A673 (cell line): ENCODE results near the gene SCGB1C1. TPM values are rescaled to one million over a fixed set of nuclear protein-coding genes. Genes with fewer than 3 reads are reported as not detected.

Source experiments
- BruUV-seq: library from RNA; stranded (reverse); fragments of 400-500 nt; replicated peaks from 2 replicates; lab custom pipeline; 2021; lab: Mats Ljungman, UMichigan
- CTCF ChIA-PET: fragments of 300-600 bp; sonication (Branson Sonifier 250); formaldehyde crosslinking; loops from one replicate; lab custom pipeline; 2022; ENCODE audit warnings: antibody characterized with exemption; lab: Charles Lee
- POLR2A ChIA-PET: fragments of 300-600 bp; sonication (Branson Sonifier 250); formaldehyde crosslinking; loops from one replicate; lab custom pipeline; 2022; ENCODE audit warnings: antibody characterized with exemption; ENCODE audit not compliant: low non-redundant PET; lab: Charles Lee
- DNase-seq: peaks from one replicate; pipeline ENCODE4 v3.0.0-alpha.2; 2015; ENCODE audit warnings: low spot score
- H3K27ac ChIP-seq: fragments of 200-600 bp; sonication (generic); 2 replicates; pipeline ENCODE4 v1.5.1; 2016; ENCODE audit warnings: mixed run types, low read depth, mild to moderate bottlenecking, mixed read lengths, antibody characterized with exemption, low read length; ENCODE audit not compliant: poor library complexity, severe bottlenecking
- H3K27me3 ChIP-seq: fragments of 200-600 bp; sonication (generic); replicated peaks from 2 replicates; pipeline ENCODE4 v1.6.1; 2017; ENCODE audit warnings: mixed run types, low read depth, mild to moderate bottlenecking, mixed read lengths, antibody characterized with exemption, low read length; ENCODE audit not compliant: insufficient read depth, poor library complexity
- H3K36me3 ChIP-seq: fragments of 200-600 bp; sonication (generic); 2 replicates; pipeline ENCODE4 v1.6.1; 2016; ENCODE audit warnings: mixed run types, mild to moderate bottlenecking, mixed read lengths, antibody characterized with exemption, low read length; ENCODE audit not compliant: insufficient read depth, poor library complexity, severe bottlenecking
- H3K4me1 ChIP-seq: fragments of 200-600 bp; sonication (generic); 2 replicates; pipeline ENCODE4 v1.6.1; 2017; ENCODE audit warnings: mixed run types, mild to moderate bottlenecking, mixed read lengths, antibody characterized with exemption, low read length; ENCODE audit not compliant: insufficient read depth, poor library complexity, severe bottlenecking
- H3K4me3 ChIP-seq: fragments of 200-600 bp; sonication (generic); 2 replicates; pipeline ENCODE4 v1.5.1; 2016; ENCODE audit warnings: low read depth, mixed run types, mild to moderate bottlenecking, mixed read lengths, low read length; ENCODE audit not compliant: poor library complexity, severe bottlenecking
- H3K9me3 ChIP-seq: fragments of 200-600 bp; sonication (generic); 2 replicates; pipeline ENCODE4 v1.6.1; 2016; ENCODE audit warnings: mixed run types, low read depth, mild to moderate bottlenecking, mixed read lengths, antibody characterized with exemption, low read length; ENCODE audit not compliant: poor library complexity, severe bottlenecking
- CTCF ChIP-seq: fragments of 300-800, 200-600 bp; sonication (generic); conservative IDR thresholded peaks from 2 replicates; pipeline ENCODE4 v1.5.1; 2017; ENCODE audit warnings: low read depth, mild to moderate bottlenecking, antibody characterized with exemption, low read length, moderate library complexity, mixed read lengths
- EZH2 ChIP-seq: fragments of 200-600 bp; sonication (generic); IDR thresholded peaks from 2 replicates; pipeline ENCODE4 v1.6.1; 2017; ENCODE audit warnings: borderline replicate concordance, low read depth, mild to moderate bottlenecking, mixed read lengths, antibody characterized with exemption, low read length; ENCODE audit not compliant: poor library complexity, severe bottlenecking
- intact Hi-C: fragments of 100-400 bp; cut with micrococcal nuclease; formaldehyde crosslinking; loops from one replicate; pipeline ENCODE4 v1.10.0; 2022; ENCODE audit not compliant: unreplicated experiment
- total RNA-seq: library from RNA; stranded (reverse); gene quantifications from 2 replicates; pipeline ENCODE4 v1.2.3, GENCODE V29; 2021

The SCGB1C1 gene
- total RNA-seq, 1 experiment from 2014 or later = not detected

GRCh38 chr11:230431-230830, 37.6 kb downstream of the SCGB1C1 start:
- no peak for DNase-seq
- H3K4me3 ChIP-seq = no peak overlapping the region
- no peak overlapping the region for H3K27ac ChIP-seq
- CTCF ChIA-PET = no interaction called here
- intact Hi-C loops = no loop called here
- no TSS peak for BruUV-seq
- TF ChIP-seq EZH2 (no peak), CTCF (no peak)
- POLR2A ChIA-PET = no interaction called here
- no peaks in the 10 kb centered on the region for H3K9me3 ChIP-seq
- no peaks in the 10 kb centered on the region for H3K27me3 ChIP-seq
- H3K36me3 ChIP-seq = no peaks in the 10 kb centered on the region
- peaks cover 3% of the 10 kb centered on the region for H3K4me1 ChIP-seq

DNA sequence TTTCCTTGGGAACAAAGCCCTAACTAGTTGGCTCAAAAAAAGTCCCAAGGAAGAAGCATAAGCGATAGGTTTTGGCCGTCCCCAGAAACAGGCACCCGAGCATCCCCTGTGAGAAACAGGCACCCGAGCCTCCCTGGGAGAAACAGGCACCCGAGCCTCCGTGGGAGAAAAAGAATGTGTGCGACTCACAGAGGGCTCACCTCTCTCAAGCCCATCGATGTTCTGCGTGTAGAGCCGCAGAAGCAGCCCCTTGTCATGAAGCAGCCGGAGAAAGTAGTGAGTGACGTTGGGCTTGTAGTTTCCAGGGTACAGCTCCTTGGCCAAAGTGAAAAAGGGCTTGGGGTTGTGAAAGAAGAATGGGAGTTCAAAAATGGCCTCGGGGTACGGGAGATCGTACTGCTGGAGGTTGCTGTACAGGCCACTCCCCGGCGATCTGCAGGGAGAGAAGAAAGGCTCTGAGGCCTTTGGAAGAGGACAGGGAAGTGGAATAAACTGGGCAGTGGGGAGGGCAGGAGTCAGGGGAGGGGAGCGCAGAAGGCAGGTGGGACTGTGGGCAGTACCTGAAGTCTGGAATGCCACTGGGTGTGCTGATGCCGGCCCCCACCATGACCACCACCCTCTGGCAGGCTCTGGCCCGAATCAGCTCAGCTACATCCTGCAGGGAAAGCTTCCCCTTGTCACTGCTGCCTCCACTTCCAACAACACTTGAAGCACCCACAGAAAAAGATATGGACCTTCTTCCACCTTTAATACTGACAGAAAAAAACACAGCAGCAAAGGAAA, 40.1 kb downstream of the SCGB1C1 start:
- TF ChIP-seq CTCF (no peak), EZH2 (no peak)
- intact Hi-C loops = no loop called here
- Histone ChIP-seq H3K4me1 (peaks cover 8% of the 10 kb centered on the region), H3K36me3 (no peaks in the 10 kb centered on the region), H3K27me3 (no peaks in the 10 kb centered on the region), H3K4me3 (no peak overlapping the region), H3K27ac (no peak overlapping the region), H3K9me3 (no peaks in the 10 kb centered on the region)
- no peak for DNase-seq
- ChIA-PET POLR2A (no interaction called here), CTCF (no interaction called here)
- no TSS peak for BruUV-seq

DNA sequence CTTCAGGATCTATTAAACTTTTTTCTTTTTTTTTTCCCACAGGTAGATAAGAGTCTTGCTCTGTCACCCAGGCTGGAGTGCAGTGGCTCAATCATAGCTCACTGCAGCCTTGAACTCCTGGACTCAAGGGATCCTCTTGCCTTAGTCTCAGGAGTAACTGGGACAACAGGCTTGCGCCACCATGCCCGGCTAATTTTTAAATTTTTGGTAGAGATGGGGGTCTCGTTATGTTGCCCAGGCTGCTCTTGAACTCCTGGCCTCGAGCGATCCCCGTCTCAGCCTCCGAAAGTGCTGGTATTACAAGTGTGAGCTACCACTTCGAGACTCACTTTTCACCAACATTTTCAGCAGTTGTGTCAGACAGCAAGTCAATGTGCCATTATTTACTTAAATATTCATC, 42.3 kb downstream of the SCGB1C1 start:
- no peaks in the 10 kb centered on the region for H3K9me3 ChIP-seq
- TSS peak; percentile 62 for BruUV-seq
- intact Hi-C loops = no loop called here
- peak overlapping the region; percentile 73 for H3K27ac ChIP-seq
- peak overlapping the region; percentile 95 for H3K4me3 ChIP-seq
- ChIA-PET POLR2A (no interaction called here), CTCF (no interaction called here)
- no peaks in the 10 kb centered on the region for H3K27me3 ChIP-seq
- peaks cover 7% of the 10 kb centered on the region for H3K36me3 ChIP-seq
- no peak for DNase-seq
- H3K4me1 ChIP-seq = peaks cover 12% of the 10 kb centered on the region
- TF ChIP-seq CTCF (no peak), EZH2 (no peak)
